GM19193 (cell line): Measurements from ENCODE around the gene XYLT1.

Experiments
- POLR2A ChIP-seq: IDR thresholded peaks from 4 replicates; pipeline ENCODE4 v1.6.1; 2011; ENCODE audit not compliant: insufficient read depth, insufficient read length; ENCODE audit errors: extremely low read depth

Gene XYLT1

GRCh38 chr16:17493012-17493411 is 22.3 kb upstream of the XYLT1 start:
- TF ChIP-seq POLR2A = no peak

GRCh38 chr16:17491140-17491662 is 20.4 kb upstream of the XYLT1 start:
- no peak for TF ChIP-seq POLR2A

- no peak for TF ChIP-seq POLR2A
Observed at GRCh38 chr16:17488506-17488905, 17.7 kb upstream of the XYLT1 start.

GRCh38 chr16:17483351-17483750 is 12.6 kb upstream of the XYLT1 start:
- no peak for TF ChIP-seq POLR2A

DNA sequence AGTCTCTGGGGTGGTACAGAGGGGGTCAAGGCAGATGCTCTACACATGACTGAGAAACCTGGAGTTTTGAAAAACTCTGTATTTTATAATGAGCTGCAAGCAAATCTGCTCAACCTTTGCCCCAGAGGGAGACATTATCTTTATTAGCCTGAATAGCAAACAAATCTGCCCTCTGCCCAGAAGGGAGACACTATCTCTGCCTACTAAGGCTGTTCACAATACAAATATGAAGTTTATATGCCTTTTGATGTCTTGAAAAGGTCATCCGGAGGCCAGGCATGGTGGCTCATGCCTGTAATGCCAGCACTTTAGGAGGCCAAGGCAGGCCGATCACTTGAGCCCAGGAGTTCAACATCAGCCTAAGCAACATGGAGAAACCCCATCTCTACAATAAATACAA is 11.0 kb upstream of the XYLT1 start:
- TF ChIP-seq POLR2A = no peak

DNA sequence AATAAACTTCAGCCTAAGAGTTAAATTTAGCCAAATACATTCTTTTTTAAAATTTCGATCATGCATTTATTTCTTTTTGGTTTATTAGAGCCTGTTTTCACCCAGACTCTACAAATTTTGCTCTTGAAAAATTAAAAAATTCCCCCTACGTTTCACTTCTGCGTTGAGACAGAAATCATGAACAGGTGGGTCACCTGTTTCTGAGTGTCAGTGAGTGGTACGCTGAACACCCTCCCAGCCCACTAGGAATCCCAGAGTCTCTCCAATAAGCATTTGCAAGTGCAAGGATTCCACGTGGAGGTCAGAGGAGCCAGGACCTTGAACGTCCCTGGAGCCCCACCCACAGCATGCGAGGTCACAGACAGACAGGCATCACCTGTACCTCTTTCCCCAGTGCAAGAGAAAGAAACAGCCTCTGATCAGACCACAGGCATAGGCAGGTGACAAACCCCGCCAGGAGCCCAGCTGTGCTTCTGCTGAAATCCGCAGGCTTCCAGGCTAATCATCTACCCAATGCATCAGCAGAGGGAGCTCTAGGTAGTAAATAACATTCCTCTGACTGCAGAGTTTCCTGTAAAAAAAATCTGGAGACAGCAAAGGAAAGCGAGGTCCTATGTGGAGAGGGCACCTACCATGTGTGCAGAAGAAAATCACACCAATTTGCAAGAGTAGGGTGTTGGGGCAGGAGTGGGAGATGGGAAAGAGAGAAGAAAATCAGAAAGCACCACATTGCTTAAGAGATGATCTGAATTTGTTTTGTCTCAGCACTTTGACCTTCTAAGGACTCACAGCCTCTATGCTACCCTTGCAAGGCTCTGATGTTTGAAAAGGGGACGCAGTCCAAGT is 5.9 kb upstream of the XYLT1 start:
- no peak for TF ChIP-seq POLR2A

DNA sequence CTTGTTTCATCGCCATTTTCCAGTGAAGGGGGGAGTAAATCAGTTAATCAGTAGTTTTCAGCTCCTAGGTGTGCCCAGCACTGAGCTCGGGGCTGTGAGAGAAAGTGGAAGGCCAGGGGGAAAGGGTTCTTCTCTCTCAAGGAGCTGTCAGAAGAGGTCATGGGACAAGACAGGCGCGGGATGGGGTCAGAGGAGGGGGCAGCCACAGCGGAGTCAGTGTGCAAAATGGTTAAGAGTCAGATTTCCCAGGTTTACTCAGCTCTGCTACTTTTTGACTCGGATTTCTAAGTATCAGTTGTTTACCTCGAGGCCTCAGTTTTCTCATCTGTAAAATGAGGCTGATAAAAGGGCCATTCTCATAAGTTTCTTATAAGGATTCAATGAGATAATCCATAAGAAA is 4.3 kb upstream of the XYLT1 start:
- TF ChIP-seq POLR2A = no peak

GRCh38 chr16:17474572-17474971 is 3.8 kb upstream of the XYLT1 start:
- no peak for TF ChIP-seq POLR2A

DNA sequence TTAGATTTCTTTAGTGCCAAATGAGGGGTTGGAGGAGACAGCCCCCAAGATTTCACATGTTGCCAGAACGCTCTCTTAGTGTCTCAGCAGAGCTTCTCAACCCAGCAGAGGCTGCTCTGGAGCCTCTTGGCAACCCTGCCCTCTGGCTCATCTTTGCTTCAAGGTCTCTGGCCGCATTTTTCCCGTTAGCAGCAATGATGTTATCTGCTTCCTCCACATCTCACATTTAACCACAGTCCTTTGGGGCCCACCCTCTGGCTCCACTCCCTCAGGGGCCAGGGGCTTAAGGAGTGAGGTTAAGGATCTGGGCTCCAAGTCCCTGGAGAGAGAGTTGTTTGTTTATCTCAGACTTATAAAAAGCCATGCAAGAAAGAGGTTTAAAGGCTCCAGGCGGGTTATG is 3.3 kb upstream of the XYLT1 start:
- TF ChIP-seq POLR2A = no peak

DNA sequence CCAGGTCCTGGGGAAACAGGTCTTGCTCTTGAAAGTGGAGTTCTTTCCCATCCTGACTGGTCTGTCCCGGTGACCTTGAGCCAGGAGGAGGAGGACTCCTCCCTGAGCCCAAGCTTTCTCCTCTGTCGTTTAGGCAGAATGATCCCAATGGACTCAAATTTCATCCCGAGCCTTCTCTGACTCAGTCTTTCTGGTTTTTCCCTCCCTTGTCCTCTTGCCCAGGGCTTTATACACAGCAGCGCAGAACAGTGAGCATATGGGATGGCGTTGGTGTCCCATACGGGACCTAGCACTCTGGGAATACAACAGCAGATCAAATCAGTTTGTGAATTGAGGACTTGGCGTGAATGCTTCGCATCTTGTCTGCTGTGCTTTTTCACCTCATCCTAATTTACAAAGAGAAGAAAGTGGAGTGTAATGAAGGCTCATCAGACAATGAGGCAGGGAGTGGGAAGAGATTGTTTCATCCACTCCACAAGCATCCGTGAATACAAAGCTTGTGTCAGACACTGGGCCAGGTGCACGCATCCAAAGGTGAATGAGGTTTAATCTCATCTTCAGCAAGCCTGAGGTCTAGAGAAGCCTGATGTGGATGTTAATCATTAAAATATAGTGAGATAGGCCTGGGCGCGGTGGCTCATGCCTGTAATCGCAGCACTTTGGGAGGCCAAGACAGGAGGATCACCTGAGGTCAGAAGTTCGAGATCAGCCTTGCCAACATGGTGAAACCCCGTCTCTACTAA is 1.1 kb upstream of the XYLT1 start:
- TF ChIP-seq POLR2A = no peak

DNA sequence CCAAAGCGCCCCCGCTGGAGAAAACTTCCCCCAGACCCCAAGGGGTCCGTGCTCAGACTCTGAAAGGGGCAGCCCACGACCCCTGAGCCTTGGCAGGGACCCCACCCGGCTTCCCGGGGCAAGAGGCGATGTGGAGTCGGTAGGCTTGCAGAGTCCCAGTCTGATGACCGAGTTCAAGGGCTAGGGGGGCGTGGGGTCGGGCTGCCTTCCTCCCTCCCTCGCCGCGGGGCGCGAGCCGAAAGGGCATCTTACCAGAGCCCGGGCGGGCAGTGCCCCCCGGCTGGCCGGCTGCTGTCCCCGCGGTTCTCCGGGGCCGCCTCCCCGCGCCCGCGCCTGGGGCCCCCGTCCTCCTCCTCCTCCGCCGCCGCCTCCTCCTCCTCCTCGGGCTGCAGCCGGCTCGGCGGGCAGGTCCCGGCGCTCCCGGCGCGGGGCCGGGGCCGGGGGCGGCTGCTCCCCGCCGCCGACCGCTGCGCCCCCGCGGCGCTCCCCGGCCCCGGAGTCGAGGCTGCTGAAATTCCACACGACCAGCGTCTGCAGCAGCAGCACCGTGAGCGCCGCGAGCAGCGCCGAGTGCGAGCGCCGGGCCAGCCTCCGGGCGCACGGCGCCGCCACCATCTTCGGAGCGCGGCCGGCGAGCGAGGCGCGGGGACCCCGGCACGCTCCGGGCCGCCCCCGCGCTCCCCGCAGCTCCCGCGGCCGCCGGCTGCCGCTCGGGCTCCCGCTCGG is 415 bp downstream of the XYLT1 start:
- no peak for TF ChIP-seq POLR2A

GRCh38 chr16:17469741-17470181 is 999 bp downstream of the XYLT1 start:
- TF ChIP-seq POLR2A = no peak

- TF ChIP-seq POLR2A = no peak
Observed at GRCh38 chr16:17469011-17469740, 1.6 kb downstream of the XYLT1 start.

GRCh38 chr16:17468611-17469010 is 2.1 kb downstream of the XYLT1 start:
- TF ChIP-seq POLR2A = no peak

GRCh38 chr16:17467923-17468540 is 2.7 kb downstream of the XYLT1 start:
- no peak for TF ChIP-seq POLR2A

- TF ChIP-seq POLR2A = no peak
Observed at GRCh38 chr16:17466876-17467275, 3.9 kb downstream of the XYLT1 start.
